Naive thymus-derived CD8-positive, alpha-beta T cell (primary cell): ENCODE results near the gene GEMIN2. TPM values are rescaled to one million over a fixed set of nuclear protein-coding genes. Genes with fewer than 3 reads are reported as not detected.
"Not testable (repeated sequence)": the region's sequence is repeated elsewhere in the genome, so short reads cannot be mapped to it uniquely, and the experiment has no call there.

ENCODE experiments used
- ATAC-seq, 2 donors: fragments of 150-1000 bp; cut with Tn5 transposase in 1 of 2; sonication (Bioruptor Pico), chemical (Tn5 transposase) in 1 of 2; 1 replicate in 1 of 2; 2 replicates in 1 of 2; pipeline ENCODE4 v1.10.0; 2021; ENCODE audit warnings: mild to moderate bottlenecking in 2 of 2, moderate library complexity in 2 of 2
- POLR2A ChIA-PET: fragments of 350-600 bp; sonication (Branson Sonifier 250); formaldehyde crosslinking; loops from one replicate; lab custom pipeline; 2021; ENCODE audit warnings: antibody characterized with exemption; lab: Charles Lee
- DNase-seq, 10 donors: peaks; one replicate each; pipeline versions ENCODE4 v3.0.0 to v3.0.0-alpha.2; 2020 to 2022
- H3K27ac Mint-ChIP-seq, 10 donors: one replicate each; pipeline ENCODE4 v1.8.0; 2020 to 2022; ENCODE audit warnings: mild to moderate bottlenecking in 10 of 10, mixed read lengths in 10 of 10, moderate library complexity in 4 of 10, inconsistent platforms in 1 of 10
- H3K27me3 Mint-ChIP-seq, 5 donors: one replicate each; pipeline ENCODE4 v1.8.0; 2021 to 2022; ENCODE audit warnings: mixed read lengths in 5 of 5
- H3K36me3 Mint-ChIP-seq, 3 donors: one replicate each; pipeline ENCODE4 v1.8.0; 2020 to 2022; ENCODE audit warnings: mixed read lengths in 3 of 3, mild to moderate bottlenecking in 2 of 3, inconsistent platforms in 1 of 3
- H3K4me1 Mint-ChIP-seq, 4 donors: one replicate each; pipeline ENCODE4 v1.8.0; 2021 to 2022; ENCODE audit warnings: mixed read lengths in 4 of 4
- H3K4me3 Mint-ChIP-seq, 10 donors: one replicate each; pipeline ENCODE4 v1.8.0; 2020 to 2022; ENCODE audit warnings: mild to moderate bottlenecking in 10 of 10, mixed read lengths in 10 of 10, moderate library complexity in 6 of 10, inconsistent platforms in 1 of 10
- H3K9me3 Mint-ChIP-seq, 9 donors: one replicate each; pipeline ENCODE4 v1.8.0; 2020 to 2022; ENCODE audit warnings: mixed read lengths in 9 of 9, mild to moderate bottlenecking in 3 of 9, inconsistent platforms in 1 of 9, moderate library complexity in 1 of 9
- polyA plus RNA-seq, 3 donors: library from polyadenylated mRNA; unstranded; fragments of 300-500 nt; fragmentation: Illumina TruSeq; gene quantifications; one replicate each; pipeline ENCODE4 v1.2.3, GENCODE V29; 2021
- total RNA-seq, 8 experiments: library from RNA in 2 of 8; stranded (reverse) in 2 of 8; gene quantifications; one replicate each; pipeline ENCODE4 v1.2.3 and lab custom pipeline; 2021 to 2026

GEMIN2 gene
- 10 to 100 TPM; 17.0 to 19.7 TPM for total RNA-seq
- polyA plus RNA-seq, result 10 to 100 TPM; 10.5 to 17.0 (median 12.7) TPM
- 3.0 to 15.9 (median 12.6) reads per million in 6 experiments for total RNA-seq (lab: John Stamatoyannopoulos, UW)

GRCh38 chr14:39114073-39114838, at the start of gene GEMIN2:
Gene GEMIN2 (plus strand): TSS chr14:39114323. CDS start chr14:39114339, 16 bp downstream.
- POLR2A ChIA-PET, result interaction anchor here (0.8 to 2.8 kb wide), 5 partner anchors 12 to 317 kb away, joined by 3 to 43 read pairs (median 13); partner anchors contain the start of genes FBXO33, PNN, SEC23A and TRAPPC6B
- Mint-ChIP-seq H3K9me3 (no peaks in the 10 kb centered on the region), H3K27ac (peak within 1 kb of the TSS; percentile 92 to 98 (median 97)), H3K36me3 (peaks cover 0 to 17% (median 0%) of the 10 kb centered on the region in 3 donors), H3K4me3 (peak within 1 kb of the TSS; percentile 94 to 99 (median 97)), H3K27me3 (no peaks in the 10 kb centered on the region), H3K4me1 (peaks cover 6 to 33% (median 19%) of the 10 kb centered on the region in 4 donors)
- ATAC-seq (peak; percentile 97 to 98), DNase-seq (peak; percentile 87 to 97 (median 94))

GRCh38 chr14:39069169-39069805, 44.8 kb upstream of the GEMIN2 start:
- DNase-seq, H3K9me3 Mint-ChIP-seq, ATAC-seq, H3K4me3 Mint-ChIP-seq, POLR2A ChIA-PET, H3K27me3 Mint-ChIP-seq: not testable (repeated sequence)
- Mint-ChIP-seq H3K27ac (peak overlapping the region in 5 of 10 donors; percentile 1 to 80 (median 12)), H3K4me1 (peaks cover 2 to 16% (median 10%) of the 10 kb centered on the region in 4 donors), H3K36me3 (peaks cover 9 to 86% (median 43%) of the 10 kb centered on the region in 3 donors)

GRCh38 chr14:39069923-39070322, 44.2 kb upstream of the GEMIN2 start:
- Mint-ChIP-seq H3K27ac (peak overlapping the region in 3 of 10 donors; percentile 1 to 15 (median 4)), H3K4me1 (peaks cover 2 to 16% (median 10%) of the 10 kb centered on the region in 4 donors), H3K4me3 (no peak overlapping the region), H3K36me3 (peaks cover 7 to 85% (median 41%) of the 10 kb centered on the region in 3 donors), H3K9me3 (no peaks in the 10 kb centered on the region), H3K27me3 (no peaks in the 10 kb centered on the region)
- ATAC-seq, result no peak
- POLR2A ChIA-PET, result no interaction called here
- no peak for DNase-seq

GRCh38 chr14:39071096-39071495, 43.0 kb upstream of the GEMIN2 start:
- DNase-seq (no peak), ATAC-seq (no peak)
- no peak overlapping the region for H3K4me3 Mint-ChIP-seq
- H3K27ac Mint-ChIP-seq, result no peak overlapping the region
- POLR2A ChIA-PET, result no interaction called here
- H3K4me1 Mint-ChIP-seq, result peaks cover 2 to 16% (median 8%) of the 10 kb centered on the region in 4 donors
- no peaks in the 10 kb centered on the region for H3K9me3 Mint-ChIP-seq
- no peaks in the 10 kb centered on the region for H3K27me3 Mint-ChIP-seq
- peaks cover 5 to 85% (median 33%) of the 10 kb centered on the region in 3 donors for H3K36me3 Mint-ChIP-seq

- DNase-seq (no peak), ATAC-seq (no peak)
- Mint-ChIP-seq H3K9me3 (no peaks in the 10 kb centered on the region), H3K4me1 (peaks cover 0 to 7% (median 6%) of the 10 kb centered on the region in 4 donors), H3K27ac (peak overlapping the region in 3 of 10 donors; percentile 37 to 60 (median 50)), H3K27me3 (no peaks in the 10 kb centered on the region), H3K4me3 (no peak overlapping the region), H3K36me3 (peaks cover 7 to 87% (median 28%) of the 10 kb centered on the region in 3 donors)
- POLR2A ChIA-PET, result no interaction called here
These were observed 33.2 kb upstream of the GEMIN2 start for GRCh38 chr14:39080886-39081285.

- Mint-ChIP-seq H3K9me3 (no peaks in the 10 kb centered on the region), H3K36me3 (peaks cover 4 to 86% (median 28%) of the 10 kb centered on the region in 3 donors), H3K4me1 (peaks cover 0 to 11% (median 6%) of the 10 kb centered on the region in 4 donors), H3K4me3 (no peak overlapping the region), H3K27me3 (no peaks in the 10 kb centered on the region), H3K27ac (peak overlapping the region in 7 of 10 donors; percentile 3 to 68 (median 30))
- ATAC-seq, result no peak
- POLR2A ChIA-PET, result no interaction called here
- DNase-seq, result no peak
These were observed 31.0 kb upstream of the GEMIN2 start for GRCh38 chr14:39083127-39083526.

- H3K9me3 Mint-ChIP-seq, result no peaks in the 10 kb centered on the region
- peak overlapping the region in 1 of 10 donors; percentile 37 for H3K27ac Mint-ChIP-seq
- no peak for ATAC-seq
- H3K4me1 Mint-ChIP-seq, result peaks cover 0 to 14% (median 10%) of the 10 kb centered on the region in 4 donors
- no peaks in the 10 kb centered on the region for H3K27me3 Mint-ChIP-seq
- DNase-seq, result no peak
- H3K36me3 Mint-ChIP-seq, result peaks cover 0 to 88% (median 31%) of the 10 kb centered on the region in 3 donors
- no peak overlapping the region for H3K4me3 Mint-ChIP-seq
- POLR2A ChIA-PET, result no interaction called here
These were observed 28.2 kb upstream of the GEMIN2 start for GRCh38 chr14:39085933-39086332.

GRCh38 chr14:39087493-39087892, 26.6 kb upstream of the GEMIN2 start:
- Mint-ChIP-seq H3K9me3 (no peaks in the 10 kb centered on the region), H3K27ac (peak overlapping the region in 2 of 10 donors; percentile 5 to 24), H3K36me3 (peaks cover 0 to 88% (median 28%) of the 10 kb centered on the region in 3 donors), H3K4me1 (peaks cover 2 to 22% (median 15%) of the 10 kb centered on the region in 4 donors), H3K27me3 (no peaks in the 10 kb centered on the region), H3K4me3 (no peak overlapping the region)
- ATAC-seq (no peak), DNase-seq (no peak)
- POLR2A ChIA-PET, result no interaction called here

GRCh38 chr14:39090548-39091111, 23.5 kb upstream of the GEMIN2 start:
- Mint-ChIP-seq H3K27me3 (no peaks in the 10 kb centered on the region), H3K36me3 (peaks cover 0 to 82% (median 24%) of the 10 kb centered on the region in 3 donors), H3K27ac (peak overlapping the region in 1 of 10 donors; percentile 20), H3K9me3 (no peaks in the 10 kb centered on the region), H3K4me1 (peaks cover 10 to 31% (median 17%) of the 10 kb centered on the region in 4 donors), H3K4me3 (no peak overlapping the region)
- POLR2A ChIA-PET, result no interaction called here
- ATAC-seq (no peak), DNase-seq (no peak)

- POLR2A ChIA-PET, result no interaction called here
- peak overlapping the region in 7 of 10 donors; percentile 3 to 38 (median 33) for H3K27ac Mint-ChIP-seq
- H3K36me3 Mint-ChIP-seq, result peaks cover 0 to 78% (median 17%) of the 10 kb centered on the region in 3 donors
- no peaks in the 10 kb centered on the region for H3K9me3 Mint-ChIP-seq
- no peaks in the 10 kb centered on the region for H3K27me3 Mint-ChIP-seq
- ATAC-seq (no peak), DNase-seq (no peak)
- H3K4me1 Mint-ChIP-seq, result peaks cover 10 to 31% (median 18%) of the 10 kb centered on the region in 4 donors
- no peak overlapping the region for H3K4me3 Mint-ChIP-seq
These were observed 22.4 kb upstream of the GEMIN2 start for GRCh38 chr14:39091716-39092115.

GRCh38 chr14:39094515-39094914, 19.6 kb upstream of the GEMIN2 start:
- POLR2A ChIA-PET, result no interaction called here
- Mint-ChIP-seq H3K9me3 (no peaks in the 10 kb centered on the region), H3K36me3 (peaks cover 0 to 59% (median 15%) of the 10 kb centered on the region in 3 donors), H3K4me3 (peak overlapping the region in 1 of 10 donors; percentile 25), H3K27me3 (no peaks in the 10 kb centered on the region), H3K27ac (peak overlapping the region; percentile 5 to 85 (median 58)), H3K4me1 (peaks cover 17 to 43% (median 32%) of the 10 kb centered on the region in 4 donors)
- no peak for ATAC-seq
- DNase-seq, result no peak

GRCh38 chr14:39097159-39097558, 17.0 kb upstream of the GEMIN2 start:
- H3K4me3 Mint-ChIP-seq, result peak overlapping the region in 9 of 10 donors; percentile 1 to 51 (median 39)
- peaks cover 23 to 57% (median 48%) of the 10 kb centered on the region in 4 donors for H3K4me1 Mint-ChIP-seq
- no peaks in the 10 kb centered on the region for H3K27me3 Mint-ChIP-seq
- peaks cover 0 to 38% (median 9%) of the 10 kb centered on the region in 3 donors for H3K36me3 Mint-ChIP-seq
- H3K27ac Mint-ChIP-seq, result peak overlapping the region; percentile 17 to 85 (median 80)
- ATAC-seq (peak; percentile 70 to 92), DNase-seq (peak in 2 of 10 donors; percentile 36 to 46)
- no peaks in the 10 kb centered on the region for H3K9me3 Mint-ChIP-seq
- POLR2A ChIA-PET, result interaction anchor here (0.9 kb wide), 1 partner anchor 169 kb away, joined by 4 read pairs; no protein-coding TSS in a partner anchor
